Left renal cortex interstitium (tissue), 4 donors: ENCODE results near the gene MEIS1. TPM values are rescaled to one million over a fixed set of nuclear protein-coding genes. Genes with fewer than 3 reads are reported as not detected.

Experiments
- DNase-seq, 4 donors: peaks; one replicate each; pipeline ENCODE4 v3.0.0-alpha.2; 2013; ENCODE audit warnings: low read depth in 4 of 4, low spot score in 2 of 4, missing footprints in 1 of 4
- polyA plus RNA-seq, 4 donors: library from polyadenylated mRNA; unstranded; fragments of 120-200 nt; gene quantifications; one replicate each; pipeline ENCODE4 v1.2.1, GENCODE V29; 2013; ENCODE audit not compliant: insufficient read length in 4 of 4

MEIS1 gene
- polyA plus RNA-seq, 4 donors: 115 to 144 (median 135) TPM

- no peak for DNase-seq
Measured at GRCh38 chr2:66530651-66531050, 95.7 kb downstream of the MEIS1 start.

GRCh38 chr2:66531155-66531554, 96.2 kb downstream of the MEIS1 start:
- DNase-seq: no peak

- DNase-seq: no peak
Measured at GRCh38 chr2:66531567-66531966, 96.6 kb downstream of the MEIS1 start.

DNA sequence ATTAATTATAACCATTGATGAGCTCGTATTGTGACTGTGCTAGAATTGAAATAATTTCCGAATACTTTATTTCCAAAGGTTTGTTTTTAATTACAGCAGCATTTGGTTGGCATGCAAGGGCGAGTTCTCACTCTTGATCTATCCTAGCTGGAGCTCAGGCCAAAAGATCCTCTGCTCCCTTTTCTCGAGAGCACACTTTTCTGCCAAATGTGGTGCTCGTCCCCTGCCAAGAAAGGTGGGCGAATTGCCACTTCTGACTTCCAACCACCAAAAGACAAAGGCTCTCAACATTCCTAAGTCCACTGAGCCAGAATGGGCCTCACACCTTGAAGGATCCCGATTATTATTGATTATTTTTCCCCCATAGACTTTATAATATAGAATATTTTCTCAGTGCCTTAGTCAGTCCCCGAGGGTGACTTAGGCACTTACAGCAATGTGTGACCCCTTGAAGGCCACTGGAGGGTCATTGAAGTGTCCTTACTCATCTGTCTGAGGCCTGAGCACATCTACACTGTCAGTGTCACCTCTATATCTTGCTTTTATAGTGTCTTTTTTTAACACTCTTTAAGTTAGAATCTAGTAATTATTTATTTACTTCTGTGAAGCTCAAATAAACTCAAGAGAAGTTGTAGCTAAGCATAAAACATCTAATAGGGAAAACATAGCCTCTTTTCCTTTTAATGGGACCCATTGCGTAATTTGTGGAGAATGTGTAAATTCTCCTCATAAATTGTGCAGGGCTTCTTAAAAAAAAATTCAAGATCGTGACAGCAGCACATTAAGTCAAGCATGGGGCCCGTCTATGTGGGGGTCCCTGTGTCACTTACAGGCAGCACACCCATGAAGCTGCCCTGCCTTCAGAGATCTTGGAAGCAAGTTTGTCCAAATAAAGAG, 98.3 kb downstream of the MEIS1 start:
- no peak for DNase-seq

DNA sequence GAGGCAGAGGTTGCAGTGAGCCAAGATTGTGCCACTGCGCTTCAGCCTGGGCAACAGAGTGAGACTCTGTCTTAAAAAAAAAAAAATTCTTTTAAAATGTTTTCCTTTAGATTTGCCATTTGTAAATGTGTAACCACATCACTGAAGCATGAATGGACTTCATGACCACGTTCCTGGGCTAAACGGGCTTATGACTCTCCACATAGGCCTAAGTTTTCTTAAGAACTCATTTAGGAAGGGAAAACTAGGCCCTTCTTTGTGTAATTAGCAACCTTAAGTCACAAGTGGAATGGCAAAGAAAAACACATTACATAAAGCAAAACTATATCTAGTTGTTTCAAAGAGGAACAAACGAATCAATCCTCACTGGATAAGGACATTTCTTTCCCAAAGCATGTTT, 99.5 kb downstream of the MEIS1 start:
- DNase-seq: no peak

DNA sequence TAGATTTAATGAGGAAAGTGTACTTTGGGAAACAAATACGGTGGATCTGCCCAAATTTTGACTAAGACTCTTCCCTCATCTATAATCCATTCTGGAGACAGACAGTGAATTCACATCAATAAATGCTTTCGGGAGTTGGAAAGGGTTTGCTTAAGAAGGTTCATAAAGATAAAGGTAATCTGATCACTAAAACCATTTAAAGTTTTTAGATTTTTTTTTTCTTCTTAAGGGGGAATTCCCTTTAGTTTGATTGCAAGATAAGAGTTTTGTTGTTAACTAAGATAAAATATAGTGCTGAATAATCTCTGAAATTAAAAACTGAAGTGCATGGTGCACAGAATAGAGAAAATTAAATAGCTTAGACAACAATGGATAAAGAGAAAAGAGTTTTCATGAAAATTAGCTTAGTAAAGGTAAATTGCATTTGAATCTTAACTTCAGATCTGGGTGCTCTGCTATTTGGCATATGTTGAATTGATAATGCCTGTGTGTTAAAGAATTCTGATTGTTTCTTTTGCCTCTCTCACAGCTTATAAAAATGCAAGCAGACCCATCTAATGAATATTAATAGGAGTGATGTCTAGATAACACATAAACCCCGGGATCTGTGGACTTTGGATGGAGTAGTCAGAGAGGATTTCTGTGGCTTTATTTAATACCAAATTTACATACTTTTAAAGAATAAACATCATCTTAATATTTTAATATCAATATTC, 100.8 kb downstream of the MEIS1 start:
- DNase-seq: no peak

DNA sequence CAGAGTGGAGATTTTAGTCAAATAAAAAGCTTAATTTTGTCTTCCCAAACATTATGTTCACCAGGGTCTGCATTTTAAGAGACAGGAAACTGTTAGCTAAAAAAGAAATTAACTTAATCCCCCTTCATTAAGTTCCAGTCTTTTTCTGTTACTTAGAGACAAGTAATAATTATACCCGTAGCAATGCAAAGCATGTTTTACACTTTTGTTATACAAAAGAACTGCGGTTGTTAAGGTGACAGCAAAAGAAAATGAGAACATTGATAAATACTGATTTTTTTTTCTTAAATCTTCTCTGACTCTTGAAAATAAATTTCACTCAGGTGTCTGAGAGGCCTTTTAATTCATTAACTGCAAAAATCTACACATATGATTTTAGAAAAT, 101.4 kb downstream of the MEIS1 start:
- no peak for DNase-seq

DNA sequence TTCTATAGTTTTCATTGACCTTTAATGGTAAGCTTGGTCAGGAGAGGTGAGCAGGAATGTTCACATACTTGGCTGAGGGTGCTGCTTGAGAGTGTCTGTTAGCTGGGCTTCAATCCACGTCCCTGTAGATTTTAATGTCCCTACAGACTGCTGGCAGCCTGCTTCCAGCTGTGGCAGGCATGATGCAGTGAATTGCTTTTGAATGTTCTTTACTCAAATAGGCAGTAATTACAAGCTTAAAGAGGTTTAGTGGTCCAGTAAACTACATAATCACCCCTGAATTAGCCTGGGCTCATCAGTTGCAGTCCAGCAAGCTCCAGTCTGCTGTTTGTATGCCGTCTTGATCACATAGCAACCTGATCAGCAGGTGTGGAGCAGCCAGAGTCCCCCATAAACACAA, 102.1 kb downstream of the MEIS1 start:
- DNase-seq: no peak

DNA sequence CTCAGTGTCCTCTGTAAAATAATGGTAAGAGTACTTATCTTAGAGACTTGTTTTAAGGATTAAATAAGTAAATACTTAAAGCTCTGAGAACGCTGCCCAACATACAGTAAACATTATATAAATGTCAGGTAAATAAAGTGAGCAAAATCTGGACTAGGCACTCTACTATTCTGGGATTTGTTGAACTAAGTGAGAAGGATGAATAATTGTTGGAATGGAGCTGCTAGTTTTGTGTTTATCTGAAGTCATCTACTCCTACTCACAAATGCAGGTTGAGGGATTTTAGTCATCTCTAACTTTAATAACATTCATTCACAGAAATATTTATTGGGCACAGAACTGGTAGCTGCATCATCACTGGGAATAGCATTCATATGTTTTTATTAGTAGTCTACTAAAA, 103.4 kb downstream of the MEIS1 start:
- no peak for DNase-seq

GRCh38 chr2:66539452-66539851, 104.5 kb downstream of the MEIS1 start:
- no peak for DNase-seq

DNA sequence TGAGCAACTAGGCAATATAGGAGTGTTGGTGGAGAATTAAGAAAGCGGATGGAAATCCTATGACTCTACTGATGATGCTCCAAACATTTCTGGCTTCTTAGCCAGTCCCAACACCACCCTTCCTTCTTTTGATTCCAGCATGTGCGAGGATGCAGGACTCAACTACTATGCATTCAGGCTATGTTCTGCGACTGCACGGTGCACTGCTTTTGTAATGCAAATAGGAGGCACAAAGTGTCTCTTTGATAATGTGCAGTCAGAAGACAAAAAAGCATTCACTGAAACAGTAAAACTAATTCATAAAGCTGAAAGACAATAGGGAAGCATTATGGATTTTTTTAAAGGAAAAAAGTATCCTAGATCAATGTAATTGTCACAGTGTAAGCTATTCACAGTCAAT, 106.7 kb downstream of the MEIS1 start:
- DNase-seq: no peak

DNA sequence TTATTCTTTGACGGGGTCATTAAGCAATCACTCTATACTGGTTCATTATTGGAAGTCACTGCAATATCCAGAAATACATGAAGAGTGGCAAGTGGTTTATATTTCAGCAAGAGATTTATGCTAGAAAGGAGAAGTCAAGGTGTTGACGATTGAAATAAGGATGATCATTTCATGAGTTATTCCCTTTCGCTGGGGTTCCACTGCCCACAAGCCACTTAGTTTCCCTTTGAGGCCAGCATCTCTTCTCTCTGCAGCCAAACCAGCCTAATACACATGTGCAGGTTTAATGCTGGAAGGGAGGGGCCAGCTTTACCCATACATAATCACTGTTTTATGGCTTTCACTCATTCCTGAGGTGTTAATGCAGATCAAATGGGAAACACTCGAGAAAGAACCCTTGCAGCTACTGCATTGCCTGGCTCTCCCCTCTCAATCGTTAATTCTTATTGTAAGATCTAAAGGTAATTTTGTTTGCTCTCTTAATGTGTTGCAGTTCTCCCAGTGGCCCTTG, 108.4 kb downstream of the MEIS1 start:
- no peak for DNase-seq

DNA sequence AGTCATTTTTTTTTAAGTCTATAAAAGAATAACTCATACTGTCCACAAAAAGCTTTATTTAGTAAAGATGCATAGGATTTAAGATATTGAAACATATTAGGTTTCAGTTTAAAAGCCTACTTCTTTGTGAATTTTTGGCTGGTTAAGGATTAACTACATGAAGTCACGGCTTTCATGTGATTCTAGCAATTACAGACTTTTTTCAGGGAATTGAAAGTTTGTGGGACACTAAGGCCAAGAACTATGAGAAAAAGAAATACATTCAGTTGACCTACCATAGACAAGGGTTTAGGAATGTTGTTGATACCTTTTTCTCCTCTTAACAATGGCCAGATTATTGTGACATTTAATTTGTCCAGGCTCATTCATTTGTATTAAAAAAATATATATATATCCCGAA, 109.3 kb downstream of the MEIS1 start:
- DNase-seq: no peak

DNA sequence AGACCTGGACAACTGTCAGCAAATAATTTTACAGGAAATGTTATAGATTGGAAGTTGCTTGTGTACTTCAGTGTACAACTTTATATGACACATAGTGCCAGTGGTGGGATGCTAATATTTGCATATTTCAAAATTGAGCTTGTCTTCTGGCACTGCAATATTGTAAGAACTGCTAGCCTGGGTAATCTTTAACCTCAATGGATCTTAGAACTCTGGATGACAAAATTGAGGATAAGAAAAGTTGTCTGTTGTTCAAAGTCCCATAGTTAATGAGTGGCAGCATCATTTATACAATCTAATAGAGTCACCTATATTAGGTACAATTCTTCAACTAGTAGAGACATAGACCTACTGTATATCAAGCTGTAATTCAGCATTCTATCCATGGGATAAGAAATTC, 110.3 kb downstream of the MEIS1 start:
- no peak for DNase-seq

- no peak for DNase-seq
Measured at GRCh38 chr2:66547118-66547517, 112.2 kb downstream of the MEIS1 start.

- no peak for DNase-seq
Measured at GRCh38 chr2:66547887-66548286, 113.0 kb downstream of the MEIS1 start.

- no peak for DNase-seq
Measured at GRCh38 chr2:66548422-66548821, 113.5 kb downstream of the MEIS1 start.

DNA sequence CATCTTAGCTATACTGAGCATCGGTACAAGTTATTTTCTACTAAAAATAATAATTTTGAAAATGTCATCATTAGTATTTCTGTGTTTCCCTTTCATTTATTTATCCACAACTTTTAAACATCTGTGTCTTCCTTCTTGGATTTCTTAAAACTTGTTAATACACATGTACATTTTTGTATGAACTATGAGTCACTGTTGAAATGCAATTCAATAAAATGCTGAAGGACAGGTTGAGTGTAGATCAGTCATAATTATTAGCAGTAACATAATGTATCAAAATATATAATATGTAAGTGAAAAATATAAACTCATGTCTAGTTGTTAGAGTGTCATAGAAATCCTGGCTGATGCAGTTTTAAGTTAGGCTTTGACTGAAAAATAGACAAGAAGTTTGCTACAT, 115.9 kb downstream of the MEIS1 start:
- DNase-seq: no peak

DNA sequence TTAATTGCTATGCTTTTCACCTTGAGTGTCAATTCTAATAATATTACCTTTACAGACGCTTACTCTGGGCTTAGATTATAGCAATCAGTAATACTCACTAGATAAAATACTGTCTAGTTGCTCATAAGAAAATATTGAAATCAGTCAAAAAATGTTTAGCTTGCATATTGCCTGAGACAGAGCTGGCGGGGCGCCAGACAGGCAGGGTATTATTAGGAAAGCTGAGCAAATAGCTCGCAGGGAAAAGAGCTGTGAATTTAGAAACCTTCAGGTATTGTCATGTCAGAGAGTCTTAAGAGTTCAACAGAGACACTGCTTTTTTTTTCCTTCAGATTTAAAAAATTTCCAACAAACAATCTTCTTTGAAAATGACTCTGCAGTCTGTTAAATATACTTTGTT, 118.4 kb downstream of the MEIS1 start:
- no peak for DNase-seq

GRCh38 chr2:66555091-66555490, 120.2 kb downstream of the MEIS1 start:
- no peak for DNase-seq

- DNase-seq: no peak
Measured at GRCh38 chr2:66555501-66556324, 120.8 kb downstream of the MEIS1 start.
